Esophagus squamous epithelium (tissue), 4 donors: ENCODE measurements around the gene INHA.

Experiments used
- POLR2A ChIP-seq, 4 donors: fragments of 450-650 bp; IDR thresholded peaks; one replicate each; pipeline ENCODE4 v1.6.1; 2017; ENCODE audit warnings: antibody characterized with exemption in 4 of 4, mild to moderate bottlenecking in 4 of 4, moderate library complexity in 3 of 4
- TF ChIP-seq, protein P1 (sequence below), 6 experiments: fragments of 450-650 bp in 4 of 6; fragments of 200-600 bp in 2 of 6; sonication (generic) in 2 of 6; IDR thresholded peaks; one replicate each; pipeline ENCODE4 v1.5.1; 2016 to 2019; ENCODE audit warnings: antibody characterized with exemption in 6 of 6, mild to moderate bottlenecking in 4 of 6, moderate library complexity in 4 of 6

DNA sequence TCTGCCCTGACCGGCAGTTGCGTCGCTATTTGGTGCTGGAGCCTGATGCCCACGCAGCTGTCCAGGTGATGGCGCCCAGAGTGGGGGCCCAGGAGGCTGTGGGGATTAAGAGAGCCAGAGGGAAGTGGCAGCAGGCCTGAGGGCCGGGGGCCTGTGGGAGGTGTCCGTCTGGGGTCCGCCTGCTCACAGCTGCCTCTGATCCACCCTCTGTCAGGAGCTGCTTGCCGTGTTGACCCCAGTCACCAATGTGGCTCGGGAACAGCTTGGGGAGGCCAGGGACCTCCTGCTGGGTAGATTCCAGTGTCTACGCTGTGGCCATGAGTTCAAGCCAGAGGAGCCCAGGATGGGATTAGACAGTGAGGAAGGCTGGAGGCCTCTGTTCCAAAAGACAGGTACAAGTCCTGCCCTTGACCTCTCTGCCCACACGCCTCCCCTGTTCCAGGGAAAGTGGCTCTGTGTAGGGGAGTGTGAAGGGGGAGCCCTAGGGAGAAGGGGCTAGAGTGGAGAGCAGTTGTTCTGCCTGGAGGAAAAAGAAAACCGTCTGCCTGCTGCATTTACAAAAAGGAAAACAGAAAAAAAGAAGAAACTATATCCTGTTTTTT, 37.1 kb downstream of the INHA start:
- TF ChIP-seq POLR2A (IDR thresholded peaks at IDR 0.05): no peak
- TF ChIP-seq, protein P1, sequence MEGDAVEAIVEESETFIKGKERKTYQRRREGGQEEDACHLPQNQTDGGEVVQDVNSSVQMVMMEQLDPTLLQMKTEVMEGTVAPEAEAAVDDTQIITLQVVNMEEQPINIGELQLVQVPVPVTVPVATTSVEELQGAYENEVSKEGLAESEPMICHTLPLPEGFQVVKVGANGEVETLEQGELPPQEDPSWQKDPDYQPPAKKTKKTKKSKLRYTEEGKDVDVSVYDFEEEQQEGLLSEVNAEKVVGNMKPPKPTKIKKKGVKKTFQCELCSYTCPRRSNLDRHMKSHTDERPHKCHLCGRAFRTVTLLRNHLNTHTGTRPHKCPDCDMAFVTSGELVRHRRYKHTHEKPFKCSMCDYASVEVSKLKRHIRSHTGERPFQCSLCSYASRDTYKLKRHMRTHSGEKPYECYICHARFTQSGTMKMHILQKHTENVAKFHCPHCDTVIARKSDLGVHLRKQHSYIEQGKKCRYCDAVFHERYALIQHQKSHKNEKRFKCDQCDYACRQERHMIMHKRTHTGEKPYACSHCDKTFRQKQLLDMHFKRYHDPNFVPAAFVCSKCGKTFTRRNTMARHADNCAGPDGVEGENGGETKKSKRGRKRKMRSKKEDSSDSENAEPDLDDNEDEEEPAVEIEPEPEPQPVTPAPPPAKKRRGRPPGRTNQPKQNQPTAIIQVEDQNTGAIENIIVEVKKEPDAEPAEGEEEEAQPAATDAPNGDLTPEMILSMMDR (IDR thresholded peaks at IDR 0.05): no peak
